ENCODE data around the gene TMEM108. TPM values are rescaled to one million over a fixed set of nuclear protein-coding genes. Genes with fewer than 3 reads are reported as not detected.

The TMEM108 gene
- total RNA-seq, 1 experiment from 2014 or later = 2.1 TPM

GRCh38 chr3:133294253-133294652 lies 256.1 kb downstream of the TMEM108 start:
- no peaks in the 10 kb centered on the region for H3K27me3 ChIP-seq (ENCODE audit: control insufficient read depth, insufficient read depth, low read length)
- DNase-seq = no peak
- no peaks in the 10 kb centered on the region for H3K36me3 ChIP-seq (replicated peaks; ENCODE audit: control insufficient read depth, insufficient read depth, low read length)
- H3K4me3 ChIP-seq (ENCODE audit: insufficient read depth, low read depth, low read length) = no peak overlapping the region

- DNase-seq = no peak
- no peaks in the 10 kb centered on the region for H3K36me3 ChIP-seq (replicated peaks; ENCODE audit: control insufficient read depth, insufficient read depth, low read length)
- no peaks in the 10 kb centered on the region for H3K27me3 ChIP-seq (ENCODE audit: control insufficient read depth, insufficient read depth, low read length)
- no peak overlapping the region for H3K4me3 ChIP-seq (ENCODE audit: insufficient read depth, low read depth, low read length)
Measured at GRCh38 chr3:133295199-133295901, 257.2 kb downstream of the TMEM108 start.

GRCh38 chr3:133295944-133296917 lies 258.0 kb downstream of the TMEM108 start:
- H3K36me3 ChIP-seq (replicated peaks; ENCODE audit: control insufficient read depth, insufficient read depth, low read length) = no peaks in the 10 kb centered on the region
- H3K4me3 ChIP-seq (ENCODE audit: insufficient read depth, low read depth, low read length) = no peak overlapping the region
- DNase-seq = no peak
- no peaks in the 10 kb centered on the region for H3K27me3 ChIP-seq (ENCODE audit: control insufficient read depth, insufficient read depth, low read length)

GRCh38 chr3:133296981-133297380 lies 258.8 kb downstream of the TMEM108 start:
- Histone ChIP-seq H3K36me3 (replicated peaks; ENCODE audit: control insufficient read depth, insufficient read depth, low read length) (no peaks in the 10 kb centered on the region), H3K27me3 (ENCODE audit: control insufficient read depth, insufficient read depth, low read length) (no peaks in the 10 kb centered on the region), H3K4me3 (ENCODE audit: insufficient read depth, low read depth, low read length) (no peak overlapping the region)
- no peak for DNase-seq

- DNase-seq = no peak
- Histone ChIP-seq H3K36me3 (replicated peaks; ENCODE audit: control insufficient read depth, insufficient read depth, low read length) (no peaks in the 10 kb centered on the region), H3K27me3 (ENCODE audit: control insufficient read depth, insufficient read depth, low read length) (no peaks in the 10 kb centered on the region), H3K4me3 (ENCODE audit: insufficient read depth, low read depth, low read length) (no peak overlapping the region)
Measured at GRCh38 chr3:133300102-133300501, 261.9 kb downstream of the TMEM108 start.

GRCh38 chr3:133301194-133301593 lies 263.0 kb downstream of the TMEM108 start:
- DNase-seq = no peak
- H3K36me3 ChIP-seq (replicated peaks; ENCODE audit: control insufficient read depth, insufficient read depth, low read length) = no peaks in the 10 kb centered on the region
- H3K4me3 ChIP-seq (ENCODE audit: insufficient read depth, low read depth, low read length) = no peak overlapping the region

GRCh38 chr3:133301731-133302130 lies 263.5 kb downstream of the TMEM108 start:
- H3K4me3 ChIP-seq (ENCODE audit: insufficient read depth, low read depth, low read length) = no peak overlapping the region
- no peak for DNase-seq

More at GRCh38 chr3:133301194-133301593, 263.0 kb downstream of the TMEM108 start:
- no peaks in the 10 kb centered on the region for H3K27me3 ChIP-seq (ENCODE audit: control insufficient read depth, insufficient read depth, low read length)

GRCh38 chr3:133303430-133303829 lies 265.2 kb downstream of the TMEM108 start:
- DNase-seq = no peak
- Histone ChIP-seq H3K4me3 (ENCODE audit: insufficient read depth, low read depth, low read length) (no peak overlapping the region), H3K27me3 (ENCODE audit: control insufficient read depth, insufficient read depth, low read length) (no peaks in the 10 kb centered on the region), H3K36me3 (replicated peaks; ENCODE audit: control insufficient read depth, insufficient read depth, low read length) (no peaks in the 10 kb centered on the region)

More at GRCh38 chr3:133301731-133302130, 263.5 kb downstream of the TMEM108 start:
- Histone ChIP-seq H3K27me3 (ENCODE audit: control insufficient read depth, insufficient read depth, low read length) (no peaks in the 10 kb centered on the region), H3K36me3 (replicated peaks; ENCODE audit: control insufficient read depth, insufficient read depth, low read length) (no peaks in the 10 kb centered on the region)

GRCh38 chr3:133317866-133318265 lies 279.7 kb downstream of the TMEM108 start:
- Histone ChIP-seq H3K36me3 (replicated peaks; ENCODE audit: control insufficient read depth, insufficient read depth, low read length) (no peaks in the 10 kb centered on the region), H3K27me3 (ENCODE audit: control insufficient read depth, insufficient read depth, low read length) (no peaks in the 10 kb centered on the region), H3K4me3 (ENCODE audit: insufficient read depth, low read depth, low read length) (no peak overlapping the region)
- no peak for DNase-seq

GRCh38 chr3:133328373-133328772 lies 290.2 kb downstream of the TMEM108 start:
- no peaks in the 10 kb centered on the region for H3K27me3 ChIP-seq (ENCODE audit: control insufficient read depth, insufficient read depth, low read length)
- no peak overlapping the region for H3K4me3 ChIP-seq (ENCODE audit: insufficient read depth, low read depth, low read length)
- H3K36me3 ChIP-seq (replicated peaks; ENCODE audit: control insufficient read depth, insufficient read depth, low read length) = no peaks in the 10 kb centered on the region
- DNase-seq = no peak

GRCh38 chr3:133329626-133330025 lies 291.4 kb downstream of the TMEM108 start:
- H3K36me3 ChIP-seq (replicated peaks; ENCODE audit: control insufficient read depth, insufficient read depth, low read length) = no peaks in the 10 kb centered on the region
- H3K4me3 ChIP-seq (ENCODE audit: insufficient read depth, low read depth, low read length) = no peak overlapping the region
- DNase-seq = no peak
- no peaks in the 10 kb centered on the region for H3K27me3 ChIP-seq (ENCODE audit: control insufficient read depth, insufficient read depth, low read length)

GRCh38 chr3:133330065-133330464 lies 291.9 kb downstream of the TMEM108 start:
- DNase-seq = peak; percentile 56
- H3K36me3 ChIP-seq (replicated peaks; ENCODE audit: control insufficient read depth, insufficient read depth, low read length) = no peaks in the 10 kb centered on the region
- no peak overlapping the region for H3K4me3 ChIP-seq (ENCODE audit: insufficient read depth, low read depth, low read length)
- H3K27me3 ChIP-seq (ENCODE audit: control insufficient read depth, insufficient read depth, low read length) = no peaks in the 10 kb centered on the region

- H3K27me3 ChIP-seq (ENCODE audit: control insufficient read depth, insufficient read depth, low read length) = no peaks in the 10 kb centered on the region
- no peaks in the 10 kb centered on the region for H3K36me3 ChIP-seq (replicated peaks; ENCODE audit: control insufficient read depth, insufficient read depth, low read length)
- no peak for DNase-seq
Measured at GRCh38 chr3:133330522-133330921, 292.3 kb downstream of the TMEM108 start.

GRCh38 chr3:133354721-133355120 lies 316.5 kb downstream of the TMEM108 start:
- no peak overlapping the region for H3K4me3 ChIP-seq (ENCODE audit: insufficient read depth, low read depth, low read length)
- no peak for DNase-seq
- no peaks in the 10 kb centered on the region for H3K36me3 ChIP-seq (replicated peaks; ENCODE audit: control insufficient read depth, insufficient read depth, low read length)
- H3K27me3 ChIP-seq (ENCODE audit: control insufficient read depth, insufficient read depth, low read length) = no peaks in the 10 kb centered on the region

More at GRCh38 chr3:133330522-133330921, 292.3 kb downstream of the TMEM108 start:
- no peak overlapping the region for H3K4me3 ChIP-seq (ENCODE audit: insufficient read depth, low read depth, low read length)

GRCh38 chr3:133360476-133360875 lies 322.3 kb downstream of the TMEM108 start:
- Histone ChIP-seq H3K27me3 (ENCODE audit: control insufficient read depth, insufficient read depth, low read length) (no peaks in the 10 kb centered on the region), H3K36me3 (replicated peaks; ENCODE audit: control insufficient read depth, insufficient read depth, low read length) (no peaks in the 10 kb centered on the region), H3K4me3 (ENCODE audit: insufficient read depth, low read depth, low read length) (no peak overlapping the region)
- no peak for DNase-seq

Data from H7 (cell line).